Parathyroid adenoma (tissue), 2 donors: Measurements from ENCODE around the gene DGKI.

Experiments used
- H2AFZ ChIP-seq: fragments of 300-600 bp; sonication (generic); one replicate; pipeline ENCODE4 v1.7.0; 2017; ENCODE audit warnings: antibody characterized with exemption, mild to moderate bottlenecking
- H3K27ac ChIP-seq: fragments of 300-600 bp; sonication (generic); one replicate; pipeline ENCODE4 v1.7.0; 2017
- H3K27me3 ChIP-seq: fragments of 300-600 bp; sonication (generic); one replicate; pipeline ENCODE4 v1.7.0; 2017; ENCODE audit warnings: low read length; ENCODE audit not compliant: control insufficient read depth, insufficient read depth
- H3K36me3 ChIP-seq: fragments of 300-600 bp; sonication (generic); one replicate; pipeline ENCODE4 v1.7.0; 2017; ENCODE audit warnings: low read length; ENCODE audit not compliant: control insufficient read depth, insufficient read depth
- H3K4me1 ChIP-seq: fragments of 300-600 bp; sonication (generic); one replicate; pipeline ENCODE4 v1.7.0; 2017; ENCODE audit warnings: control low read depth
- H3K4me2 ChIP-seq: fragments of 300-600 bp; sonication (generic); one replicate; pipeline ENCODE4 v1.7.0; 2017; ENCODE audit warnings: low read length
- H3K4me3 ChIP-seq: fragments of 300-600 bp; sonication (generic); one replicate; pipeline ENCODE4 v1.7.0; 2017; ENCODE audit warnings: low read depth, low read length
- H3K79me2 ChIP-seq: fragments of 300-600 bp; sonication (generic); one replicate; pipeline ENCODE4 v1.7.0; 2017; ENCODE audit warnings: control low read depth
- H3K9ac ChIP-seq: fragments of 300-600 bp; sonication (generic); one replicate; pipeline ENCODE4 v1.7.0; 2017; ENCODE audit warnings: mild to moderate bottlenecking
- H3K9me3 ChIP-seq: fragments of 300-600 bp; sonication (generic); one replicate; pipeline ENCODE4 v1.7.0; 2017; ENCODE audit warnings: low read length; ENCODE audit not compliant: control insufficient read depth
- CTCF ChIP-seq: fragments of 300-600 bp; sonication (generic); IDR thresholded peaks from one replicate; pipeline ENCODE4 v1.7.0; 2017; ENCODE audit warnings: antibody characterized with exemption, mild to moderate bottlenecking
- donor health status: primary hyperparathyroidism.

Gene DGKI

GRCh38 chr7:137771273-137771672, 75.5 kb downstream of the DGKI start:
- no peak for TF ChIP-seq CTCF
- Histone ChIP-seq H3K36me3 (no peaks in the 10 kb centered on the region), H3K9ac (no peak overlapping the region), H3K4me2 (no peak overlapping the region), H2AFZ (no peak overlapping the region), H3K79me2 (no peaks in the 10 kb centered on the region), H3K4me1 (no peaks in the 10 kb centered on the region), H3K27me3 (no peaks in the 10 kb centered on the region), H3K9me3 (no peaks in the 10 kb centered on the region), H3K27ac (no peak overlapping the region), H3K4me3 (no peak overlapping the region)

- no peaks in the 10 kb centered on the region for H3K4me1 ChIP-seq
- H3K36me3 ChIP-seq, result no peaks in the 10 kb centered on the region
- no peaks in the 10 kb centered on the region for H3K9me3 ChIP-seq
- no peak overlapping the region for H3K4me3 ChIP-seq
- no peaks in the 10 kb centered on the region for H3K79me2 ChIP-seq
- no peak overlapping the region for H3K4me2 ChIP-seq
- no peak overlapping the region for H3K27ac ChIP-seq
- peaks cover 2% of the 10 kb centered on the region for H3K27me3 ChIP-seq
- H3K9ac ChIP-seq, result no peak overlapping the region
- no peak overlapping the region for H2AFZ ChIP-seq
- no peak for TF ChIP-seq CTCF
Observed at GRCh38 chr7:137768366-137768765, 78.4 kb downstream of the DGKI start.

GRCh38 chr7:137762334-137762733, 84.4 kb downstream of the DGKI start:
- Histone ChIP-seq H3K4me1 (no peaks in the 10 kb centered on the region), H3K27me3 (peaks cover 2% of the 10 kb centered on the region), H3K9me3 (no peaks in the 10 kb centered on the region), H3K4me2 (no peak overlapping the region), H3K36me3 (no peaks in the 10 kb centered on the region), H3K4me3 (no peak overlapping the region), H3K79me2 (no peaks in the 10 kb centered on the region), H3K9ac (no peak overlapping the region), H3K27ac (no peak overlapping the region), H2AFZ (no peak overlapping the region)
- TF ChIP-seq CTCF, result no peak

GRCh38 chr7:137760111-137760510, 86.7 kb downstream of the DGKI start:
- no peaks in the 10 kb centered on the region for H3K79me2 ChIP-seq

More at GRCh38 chr7:137760111-137760510, 86.7 kb downstream of the DGKI start:
- Histone ChIP-seq H3K9ac (no peak overlapping the region), H3K36me3 (no peaks in the 10 kb centered on the region), H3K27me3 (peaks cover 2% of the 10 kb centered on the region), H3K4me3 (no peak overlapping the region), H2AFZ (no peak overlapping the region), H3K9me3 (no peaks in the 10 kb centered on the region), H3K4me1 (no peaks in the 10 kb centered on the region), H3K27ac (no peak overlapping the region), H3K4me2 (no peak overlapping the region)
- no peak for TF ChIP-seq CTCF
